Tibial artery (tissue), 4 donors: Measurements from ENCODE around the gene ZSCAN10.
"Not testable (repeated sequence)": the region's sequence is repeated elsewhere in the genome, so short reads cannot be mapped to it uniquely, and the experiment has no call there.

Experiments
- DNase-seq, 2 donors: peaks; one replicate each; pipeline ENCODE4 v3.0.0-alpha.2; 2019
- H3K27ac ChIP-seq, 2 donors: fragments of 200-600 bp; sonication (generic) in 1 of 2; 1 replicate in 1 of 2; 2 replicates in 1 of 2; pipeline ENCODE4 v1.5.1; 2018 to 2019; ENCODE audit warnings: mild to moderate bottlenecking in 1 of 2
- H3K27me3 ChIP-seq, 2 donors: fragments of 200-600 bp; sonication (generic) in 1 of 2; one replicate each; pipeline versions ENCODE4 v1.5.1 to v1.6.0; 2016 to 2019
- H3K36me3 ChIP-seq, 3 donors: fragments of 200-600 bp; sonication (generic) in 2 of 3; one replicate each; pipeline ENCODE4 v1.5.1; 2016 to 2019; ENCODE audit warnings: mild to moderate bottlenecking in 2 of 3
- H3K4me1 ChIP-seq, 4 donors: fragments of 200-600 bp; sonication (generic) in 2 of 4; 1 replicate in 3 of 4; 2 replicates in 1 of 4; pipeline ENCODE4 v1.5.1; 2016 to 2019
- H3K4me3 ChIP-seq, 2 donors: fragments of 200-600 bp; sonication (generic) in 1 of 2; 1 replicate in 1 of 2; 2 replicates in 1 of 2; pipeline ENCODE4 v1.5.1; 2018 to 2019; ENCODE audit warnings: mild to moderate bottlenecking in 2 of 2
- H3K9me3 ChIP-seq, 3 donors: fragments of 200-600 bp; sonication (generic) in 1 of 3; one replicate each; pipeline ENCODE4 v1.5.1; 2016 to 2019
- CTCF ChIP-seq, 2 experiments: fragments of 200-600 bp in 1 of 2; fragments of 450-650 bp in 1 of 2; IDR thresholded peaks; one replicate each; pipeline ENCODE4 v1.5.1; 2017 to 2019; ENCODE audit warnings: antibody characterized with exemption in 2 of 2, mild to moderate bottlenecking in 1 of 2, moderate library complexity in 1 of 2
- intact Hi-C: fragments of 100-400 bp; cut with DNase I; formaldehyde crosslinking; loops from one replicate; pipeline ENCODE4 v1.15.0; 2023; ENCODE audit warnings: low total_unique reads

Gene ZSCAN10

GRCh38 chr16:3085868-3086595, 13.1 kb downstream of the ZSCAN10 start:
- peak overlapping the region; percentile 19 to 28 for H3K4me3 ChIP-seq
- H3K4me1 ChIP-seq = no peaks in the 10 kb centered on the region
- H3K9me3 ChIP-seq = no peaks in the 10 kb centered on the region
- TF ChIP-seq CTCF (IDR thresholded peaks at IDR 0.05) = no peak
- no peak for DNase-seq
- peaks cover 0 to 41% of the 10 kb centered on the region in 2 donors for H3K27me3 ChIP-seq
- no peak overlapping the region for H3K27ac ChIP-seq
- H3K36me3 ChIP-seq = no peaks in the 10 kb centered on the region
- intact Hi-C loops = no loop called here

DNA sequence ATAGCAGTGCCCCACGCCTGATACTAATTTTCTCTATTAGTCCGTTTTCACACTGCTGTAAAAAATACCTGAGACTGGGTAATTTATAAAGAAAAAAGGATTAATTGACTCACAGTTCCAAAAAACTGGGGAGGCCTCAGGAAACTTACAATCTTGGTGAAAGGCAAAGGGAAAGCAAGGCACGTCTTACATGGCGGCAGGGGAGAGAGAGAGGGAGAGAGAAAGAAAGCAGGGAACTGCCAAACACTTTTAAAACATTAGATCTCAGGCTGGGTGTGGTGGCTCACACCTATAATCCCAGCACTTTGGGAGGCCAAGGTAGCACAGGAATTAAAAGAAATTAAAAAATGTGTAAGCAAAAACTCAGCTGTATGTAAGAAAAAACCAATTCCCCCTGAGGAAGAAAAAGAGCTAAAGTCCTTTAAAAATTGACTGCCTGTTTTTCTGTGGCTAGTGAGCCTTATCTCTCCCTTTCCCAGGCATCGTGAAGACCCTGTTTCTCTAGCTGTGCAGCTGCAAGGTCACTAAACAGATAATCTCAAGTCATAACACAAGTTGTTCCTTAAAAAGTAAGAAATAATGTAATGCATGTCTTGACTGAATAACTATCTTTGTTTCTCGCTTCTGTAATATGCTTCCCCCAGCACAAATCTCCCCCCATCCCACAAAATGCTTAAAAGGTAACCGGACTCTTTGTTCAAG, 14.0 kb downstream of the ZSCAN10 start:
- intact Hi-C loops = no loop called here
- DNase-seq = no peak
- no peak for TF ChIP-seq CTCF (IDR thresholded peaks at IDR 0.05)
- no peaks in the 10 kb centered on the region for H3K4me1 ChIP-seq
- peaks cover 0 to 35% of the 10 kb centered on the region in 2 donors for H3K27me3 ChIP-seq
- no peak overlapping the region for H3K27ac ChIP-seq
- H3K36me3 ChIP-seq = no peaks in the 10 kb centered on the region
- H3K9me3 ChIP-seq = no peaks in the 10 kb centered on the region
- H3K4me3 ChIP-seq = no peak overlapping the region

- H3K4me3 ChIP-seq = no peak overlapping the region
- DNase-seq = no peak
- no peak for TF ChIP-seq CTCF (IDR thresholded peaks at IDR 0.05)
- intact Hi-C loops = no loop called here
- no peaks in the 10 kb centered on the region for H3K36me3 ChIP-seq
- no peaks in the 10 kb centered on the region for H3K4me1 ChIP-seq
- H3K27me3 ChIP-seq = peaks cover 0 to 28% of the 10 kb centered on the region in 2 donors
- H3K9me3 ChIP-seq = no peaks in the 10 kb centered on the region
- no peak overlapping the region for H3K27ac ChIP-seq
Measured at GRCh38 chr16:3084491-3084890, 14.6 kb downstream of the ZSCAN10 start.

GRCh38 chr16:3083408-3083807, 15.7 kb downstream of the ZSCAN10 start:
- intact Hi-C loops, DNase-seq, H3K4me1 ChIP-seq, H3K27ac ChIP-seq, H3K36me3 ChIP-seq, H3K4me3 ChIP-seq, H3K9me3 ChIP-seq: not testable (repeated sequence)
- peaks cover 0 to 17% of the 10 kb centered on the region in 2 donors for H3K27me3 ChIP-seq

- H3K27me3 ChIP-seq, DNase-seq, H3K4me1 ChIP-seq, H3K9me3 ChIP-seq, intact Hi-C loops, H3K27ac ChIP-seq, H3K4me3 ChIP-seq, H3K36me3 ChIP-seq: not testable (repeated sequence)
Measured at GRCh38 chr16:3081957-3082356, 17.1 kb downstream of the ZSCAN10 start.

DNA sequence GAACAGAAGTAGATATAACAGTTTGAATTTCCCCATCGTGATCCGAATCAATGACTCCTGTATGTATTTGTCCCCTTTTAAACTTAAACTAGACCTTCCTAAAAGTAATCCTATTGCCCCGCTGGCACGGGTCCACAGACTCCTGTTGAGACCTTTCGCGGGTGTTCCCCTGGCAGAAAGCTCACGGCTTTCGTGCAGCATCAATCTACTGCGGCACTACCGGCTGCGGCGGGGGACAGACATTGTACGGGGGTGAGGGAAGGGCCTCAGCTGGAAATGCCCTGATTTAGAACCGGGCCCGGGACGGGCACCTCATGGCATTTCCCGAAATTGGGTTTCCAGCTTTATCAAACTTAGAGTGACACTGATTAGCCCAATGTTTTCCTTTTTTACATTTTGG, 19.1 kb downstream of the ZSCAN10 start:
- peaks cover 0 to 10% of the 10 kb centered on the region in 2 donors for H3K27me3 ChIP-seq
- H3K4me1 ChIP-seq = no peaks in the 10 kb centered on the region
- DNase-seq = no peak
- no peaks in the 10 kb centered on the region for H3K9me3 ChIP-seq
- no peak for TF ChIP-seq CTCF (IDR thresholded peaks at IDR 0.05)
- H3K4me3 ChIP-seq = no peak overlapping the region
- intact Hi-C loops = no loop called here
- no peak overlapping the region for H3K27ac ChIP-seq
- no peaks in the 10 kb centered on the region for H3K36me3 ChIP-seq
